Activated T-cell treated with anti-CD3 and anti-CD28 coated beads, Interleukin-2, amount 50 U/mL, for 48 hours (primary cell): ENCODE results near the gene AHCYL2.
"Not testable (repeated sequence)": the region's sequence is repeated elsewhere in the genome, so short reads cannot be mapped to it uniquely, and the experiment has no call there.

Experiments
- DNase-seq, 2 experiments: peaks; one replicate each; pipeline ENCODE4 v3.0.0-alpha.2; 2020

The AHCYL2 gene

DNA sequence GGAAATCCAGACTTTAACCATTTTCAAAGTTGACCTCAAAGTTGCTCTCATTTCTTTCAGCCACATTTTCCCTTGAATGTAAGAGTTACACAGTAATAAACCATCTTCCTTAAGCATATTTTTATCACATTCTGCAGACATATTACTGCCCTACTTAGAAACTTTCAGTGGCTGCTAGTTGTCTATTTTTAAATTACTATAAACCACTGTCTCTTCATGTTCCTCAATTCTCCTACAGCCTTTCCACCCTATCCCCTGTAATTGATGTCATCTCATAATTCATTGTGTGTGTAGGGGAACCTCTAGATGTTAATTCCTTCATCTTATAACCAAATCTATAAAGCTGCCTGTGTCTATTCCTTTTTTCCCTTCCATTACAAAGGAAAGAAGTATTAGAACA lies 131.3 kb downstream of the AHCYL2 start:
- DNase-seq: no peak

DNA sequence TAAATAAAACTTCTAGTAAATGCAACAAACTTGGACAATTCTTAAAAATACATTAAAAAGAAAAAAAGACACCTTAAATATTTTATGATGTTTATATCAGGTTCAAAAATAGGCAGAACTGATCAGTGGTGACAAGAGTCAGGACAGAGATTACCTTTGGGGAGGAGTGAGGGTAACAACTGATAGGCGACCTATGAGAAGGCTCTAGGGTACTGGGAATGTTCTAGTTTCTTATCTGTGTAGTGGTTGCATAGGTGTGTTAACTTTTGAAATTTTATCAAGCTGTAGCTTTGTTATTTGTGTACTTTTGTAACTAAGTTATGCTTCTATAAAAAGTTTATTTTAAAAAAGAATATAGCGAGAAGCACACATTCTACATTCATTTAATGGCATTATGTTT lies 134.3 kb downstream of the AHCYL2 start:
- DNase-seq: no peak

DNA sequence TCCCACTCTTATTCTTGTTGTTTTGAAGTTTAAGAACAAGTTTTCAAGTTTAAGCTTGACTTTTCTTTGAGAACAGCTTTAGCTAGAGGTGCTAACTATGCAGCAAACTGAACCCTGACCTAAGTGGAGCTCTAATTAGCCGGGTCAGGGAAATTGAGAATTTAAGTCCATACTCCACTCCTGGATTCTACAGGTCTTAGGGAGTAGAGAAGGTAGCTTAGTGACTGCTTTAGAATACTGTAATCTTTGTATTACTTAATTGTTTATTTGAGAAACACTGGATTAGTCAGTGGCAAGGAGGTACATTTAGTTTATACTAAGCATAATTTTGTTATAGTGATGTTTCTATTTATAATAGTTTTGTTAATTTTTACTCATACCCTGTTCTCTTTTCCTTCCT lies 134.8 kb downstream of the AHCYL2 start:
- DNase-seq: no peak

DNA sequence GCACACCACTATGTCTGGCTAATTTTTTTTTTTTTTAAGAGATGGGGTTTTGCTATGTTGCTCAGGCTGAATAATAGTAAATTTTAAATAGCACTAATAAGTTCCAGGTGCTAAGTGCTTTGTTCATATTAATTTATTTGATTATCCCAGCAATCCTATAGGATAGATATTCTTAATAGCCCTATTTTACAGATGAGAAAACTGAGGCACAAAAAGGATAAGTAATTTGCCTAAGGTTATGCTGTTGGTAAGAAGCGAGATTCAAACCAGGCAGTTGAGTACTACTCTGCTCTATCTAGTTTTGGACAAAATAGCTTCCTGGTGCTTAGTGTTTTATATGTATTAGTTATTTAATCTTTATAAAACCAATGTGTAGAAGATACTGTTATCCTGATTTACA lies 136.9 kb downstream of the AHCYL2 start:
- no peak for DNase-seq

DNA sequence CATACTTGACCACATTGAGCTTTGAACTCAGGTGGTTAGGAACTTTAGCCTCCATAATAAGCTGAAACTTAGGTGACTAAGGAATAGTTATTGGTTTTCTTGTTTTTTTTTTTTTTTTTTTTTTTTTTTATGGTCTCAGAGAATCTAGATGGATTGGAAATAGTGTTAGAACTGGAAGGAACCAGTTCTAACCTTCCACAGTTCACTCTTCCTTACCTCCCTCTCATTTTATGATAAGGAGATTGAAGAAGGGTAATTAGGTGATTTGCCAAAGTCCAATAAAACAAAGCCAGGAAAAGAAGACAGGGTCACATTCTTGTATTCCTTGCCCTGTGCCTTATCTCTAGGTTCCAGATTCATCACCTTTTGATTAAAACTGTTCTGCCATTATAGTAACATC lies 137.7 kb downstream of the AHCYL2 start:
- DNase-seq: no peak

DNA sequence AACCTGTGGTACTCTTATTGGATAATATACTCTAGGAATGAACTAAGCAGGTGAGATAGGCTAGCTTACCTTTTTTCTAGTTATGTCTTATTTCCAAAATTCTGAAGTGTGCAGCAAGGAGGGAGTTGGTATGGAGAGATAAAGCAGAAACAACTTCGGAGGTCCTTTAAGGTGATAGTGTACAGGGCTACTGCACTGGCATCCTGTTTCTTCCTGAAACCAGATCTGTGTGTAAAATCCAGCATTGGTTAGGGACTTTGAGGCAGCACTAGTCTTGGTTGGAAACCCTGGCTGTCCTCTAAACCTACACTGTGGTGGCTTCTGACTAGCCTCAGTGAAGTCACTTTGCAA lies 142.5 kb downstream of the AHCYL2 start:
- DNase-seq: no peak

DNA sequence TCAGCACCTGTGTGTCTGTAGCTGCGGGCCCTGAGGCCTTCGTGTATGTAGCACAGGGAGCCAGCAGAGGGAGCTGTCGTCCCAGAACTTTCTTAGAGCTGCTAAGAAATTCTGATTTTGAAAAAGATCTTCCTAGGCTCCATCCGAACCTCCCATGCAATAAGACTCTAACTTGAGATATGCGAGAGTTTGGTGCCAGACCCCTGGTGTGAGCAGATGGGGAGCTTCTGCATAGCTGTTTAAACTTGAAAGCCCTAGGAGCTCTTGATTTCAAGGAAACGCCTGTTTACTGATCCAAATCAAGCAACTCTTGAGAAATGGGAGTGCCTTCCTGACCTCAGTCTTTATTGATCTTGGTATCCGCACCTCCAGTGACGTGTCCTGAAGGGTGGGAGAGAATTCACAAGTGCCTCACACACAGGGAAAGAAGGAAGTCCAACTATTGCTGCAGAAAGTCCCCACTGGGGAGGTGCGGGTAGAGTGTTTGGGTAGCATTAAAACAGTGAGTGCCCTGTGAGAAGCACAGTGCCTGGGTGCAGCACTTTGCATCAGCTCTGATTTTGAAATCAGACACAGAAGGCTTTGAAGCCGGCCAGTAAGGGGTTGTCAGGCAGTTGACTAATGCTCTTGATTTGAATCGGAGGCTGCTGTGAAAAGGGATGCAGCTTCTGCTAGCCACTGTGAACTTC lies 143.0 kb downstream of the AHCYL2 start:
- DNase-seq: peak; percentile 83 to 85

DNA sequence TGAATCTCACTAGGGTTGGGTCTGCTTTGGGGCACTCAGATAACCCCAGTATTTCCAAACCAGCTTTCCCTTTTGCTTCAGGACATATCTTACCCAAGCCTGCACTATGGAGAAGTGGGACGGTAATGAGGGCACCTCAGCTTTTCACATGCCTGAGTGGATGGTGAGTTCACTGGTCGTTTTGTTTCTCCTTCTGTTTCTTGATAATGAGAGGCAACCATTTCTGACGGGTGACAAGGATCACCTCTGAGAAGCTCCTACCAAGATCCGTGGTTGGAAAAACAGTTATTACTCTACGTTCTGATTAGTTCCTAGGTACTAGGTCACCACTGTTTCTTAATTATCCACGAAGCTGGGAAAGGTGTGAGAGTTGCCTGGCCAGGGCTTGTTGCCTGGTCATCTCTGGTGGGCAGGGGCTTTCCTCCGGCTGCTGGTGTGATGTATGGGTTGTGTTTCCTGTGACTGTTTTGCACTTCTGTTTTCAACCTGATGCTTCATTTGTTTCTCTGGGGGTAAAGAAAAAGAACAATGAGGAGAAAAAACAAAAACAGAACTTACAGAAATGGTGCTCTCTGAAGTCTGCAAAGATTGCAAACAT lies 143.7 kb downstream of the AHCYL2 start:
- DNase-seq: peak; percentile 39 to 48

DNA sequence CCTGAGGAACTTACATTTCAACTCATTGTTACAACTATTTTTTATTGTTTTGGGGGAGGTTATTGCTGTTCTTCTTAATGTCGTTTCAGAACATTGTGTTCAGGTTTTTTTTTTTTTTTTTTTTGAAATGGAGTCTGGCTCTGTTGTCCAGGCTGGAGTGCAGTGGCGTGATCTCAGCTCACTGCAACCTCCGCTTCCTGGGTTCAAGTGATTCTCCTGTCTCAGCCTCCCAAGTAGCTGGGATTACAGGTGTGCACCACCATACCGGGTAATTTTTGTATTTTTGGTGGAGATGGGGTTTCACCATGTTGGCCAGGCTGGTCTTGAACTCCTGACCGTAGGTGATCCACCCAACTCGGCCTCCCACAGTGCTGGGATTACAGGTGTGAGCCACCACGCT lies 144.6 kb downstream of the AHCYL2 start:
- DNase-seq: not testable (repeated sequence)

DNA sequence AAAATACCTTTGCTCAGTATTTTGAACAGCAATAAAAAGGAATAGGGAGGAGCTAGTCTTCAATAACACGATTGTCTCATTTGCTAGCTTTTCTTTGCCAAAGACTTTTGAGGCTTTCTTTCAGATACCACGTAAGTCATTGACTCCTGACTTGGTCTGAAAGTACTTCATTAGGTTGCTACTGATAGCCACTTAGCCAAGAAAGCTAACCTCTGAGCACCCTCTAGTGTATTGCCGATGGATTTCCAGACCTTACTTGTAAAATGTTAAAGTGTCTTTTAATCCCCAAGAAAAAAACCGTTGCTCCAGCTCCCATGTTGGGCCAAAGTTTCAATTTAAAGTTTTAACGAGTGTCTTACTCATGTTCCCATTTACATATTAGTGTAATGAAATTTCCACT lies 146.0 kb downstream of the AHCYL2 start:
- no peak for DNase-seq

DNA sequence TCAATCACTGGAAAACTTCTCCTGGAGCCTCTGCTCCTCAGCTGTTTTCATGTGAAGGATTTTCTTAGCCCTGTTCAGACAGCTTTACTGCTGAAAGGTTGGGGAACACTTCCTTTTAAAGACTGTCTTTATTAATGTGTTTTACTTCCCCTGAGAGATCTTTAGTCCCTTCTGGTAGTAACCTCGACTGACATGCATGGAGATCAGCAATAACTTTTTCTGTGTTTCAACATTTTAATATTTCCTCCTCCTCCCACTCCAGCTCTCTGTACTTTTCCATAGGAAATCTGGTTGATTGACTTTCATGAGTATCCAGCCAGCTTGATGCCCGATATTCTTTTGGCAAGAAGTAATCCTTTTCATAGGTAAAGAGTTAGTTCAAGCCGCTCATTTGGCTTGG lies 146.7 kb downstream of the AHCYL2 start:
- DNase-seq: no peak

DNA sequence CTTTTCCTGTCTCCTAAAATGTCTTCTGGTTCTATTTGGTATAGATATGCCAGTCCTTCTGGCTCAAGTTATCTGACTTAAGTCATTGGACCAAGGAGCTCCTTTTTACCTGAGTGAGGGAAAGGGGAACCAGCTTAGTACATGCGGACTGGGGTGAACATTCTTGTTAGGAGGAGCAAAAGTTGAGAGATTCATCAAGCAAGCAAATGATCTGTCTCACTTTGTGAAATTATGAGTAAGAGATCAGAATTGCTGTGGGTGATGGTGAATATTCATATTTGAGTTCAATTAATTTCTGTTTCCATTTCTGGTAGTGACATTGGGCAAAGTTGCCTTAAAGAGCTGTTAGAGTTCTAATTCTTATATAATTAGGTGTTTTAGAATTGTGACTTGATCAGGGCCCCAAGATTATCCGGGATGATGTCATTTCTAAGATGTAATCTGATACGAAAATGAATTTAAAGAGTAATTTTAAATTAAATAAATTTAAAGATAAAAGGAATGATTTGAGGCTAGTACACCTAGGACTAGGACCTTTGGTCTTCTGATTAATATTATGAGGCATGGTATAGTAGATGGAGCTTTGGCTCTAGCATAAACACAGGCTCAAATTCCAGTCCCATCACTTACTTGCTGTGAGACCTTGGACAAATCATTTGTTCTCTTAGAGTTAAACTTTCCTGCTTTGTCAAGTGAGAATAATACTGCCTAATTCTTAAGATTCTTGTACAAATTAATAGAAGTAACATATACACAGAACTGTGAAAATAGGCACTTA lies 149.0 kb downstream of the AHCYL2 start:
- no peak for DNase-seq

DNA sequence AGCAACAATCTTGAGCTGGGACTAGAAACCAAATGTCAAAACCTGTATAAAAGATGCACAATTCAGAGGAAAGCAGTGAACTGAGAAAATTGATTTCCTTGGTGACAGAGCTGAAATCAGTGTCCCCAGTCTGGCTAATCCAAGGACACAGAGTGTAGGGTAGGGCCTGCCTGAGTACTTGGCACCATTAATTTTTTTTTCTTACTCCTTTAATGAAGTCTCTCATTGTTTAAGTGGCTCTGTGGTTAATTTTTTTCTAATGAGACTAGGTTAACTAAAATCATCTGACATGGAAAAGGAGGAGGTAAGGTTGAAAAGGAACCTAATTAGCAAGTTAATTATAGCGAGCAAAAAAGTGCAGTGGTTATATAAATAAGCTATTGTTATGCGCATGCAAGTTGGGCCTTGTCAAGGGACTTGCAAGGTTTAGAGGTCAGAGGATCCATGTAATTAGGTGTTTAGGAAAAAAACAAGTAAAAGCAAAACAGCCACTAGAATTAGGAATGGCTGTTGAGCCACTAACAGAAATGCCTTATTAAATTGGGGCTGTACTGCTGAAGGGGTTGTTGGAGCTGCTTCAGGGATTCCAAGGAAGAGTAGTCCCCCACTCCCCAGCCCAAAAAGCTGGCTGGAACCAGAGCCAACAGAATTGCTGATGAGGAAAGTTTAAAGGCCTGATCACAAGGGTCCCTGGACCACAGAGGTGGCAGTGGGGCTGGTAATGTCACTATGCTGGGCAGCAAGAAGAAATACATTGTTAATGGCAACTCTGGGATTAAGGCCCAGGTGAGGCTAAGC lies 150.5 kb downstream of the AHCYL2 start:
- DNase-seq: no peak

DNA sequence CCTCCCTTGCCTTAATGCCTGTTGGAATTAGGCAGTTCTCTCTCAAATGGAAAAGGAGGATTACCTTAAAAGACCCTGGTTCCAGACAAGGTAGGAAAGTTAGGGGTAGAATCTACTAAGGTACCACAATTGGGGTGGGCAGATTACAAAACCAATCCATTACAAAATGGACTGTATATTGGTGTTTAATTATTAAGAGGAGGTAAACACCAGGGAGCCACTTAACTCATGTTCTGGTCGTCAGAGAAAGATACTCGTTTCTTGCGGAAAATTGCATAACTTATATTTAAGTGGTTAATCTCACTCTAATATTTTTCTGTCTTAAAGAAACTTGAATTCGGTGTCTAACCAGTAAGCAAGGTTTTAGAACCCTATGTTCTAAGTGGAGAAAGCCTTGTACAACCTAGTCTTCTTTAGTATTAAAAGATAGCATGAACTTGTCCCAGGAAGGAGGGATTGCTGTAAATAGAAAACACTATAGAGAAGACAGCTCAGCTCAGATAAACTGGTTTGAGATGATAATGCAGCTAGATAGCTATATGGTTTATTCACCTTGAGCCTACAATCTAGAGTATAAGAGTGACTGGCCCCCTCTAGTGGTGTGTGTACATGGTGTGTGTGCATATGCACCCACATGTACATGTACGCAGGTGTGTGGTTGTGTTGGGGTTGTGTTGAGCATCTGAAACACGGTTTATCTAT lies 151.4 kb downstream of the AHCYL2 start:
- DNase-seq: peak; percentile 54 to 61

DNA sequence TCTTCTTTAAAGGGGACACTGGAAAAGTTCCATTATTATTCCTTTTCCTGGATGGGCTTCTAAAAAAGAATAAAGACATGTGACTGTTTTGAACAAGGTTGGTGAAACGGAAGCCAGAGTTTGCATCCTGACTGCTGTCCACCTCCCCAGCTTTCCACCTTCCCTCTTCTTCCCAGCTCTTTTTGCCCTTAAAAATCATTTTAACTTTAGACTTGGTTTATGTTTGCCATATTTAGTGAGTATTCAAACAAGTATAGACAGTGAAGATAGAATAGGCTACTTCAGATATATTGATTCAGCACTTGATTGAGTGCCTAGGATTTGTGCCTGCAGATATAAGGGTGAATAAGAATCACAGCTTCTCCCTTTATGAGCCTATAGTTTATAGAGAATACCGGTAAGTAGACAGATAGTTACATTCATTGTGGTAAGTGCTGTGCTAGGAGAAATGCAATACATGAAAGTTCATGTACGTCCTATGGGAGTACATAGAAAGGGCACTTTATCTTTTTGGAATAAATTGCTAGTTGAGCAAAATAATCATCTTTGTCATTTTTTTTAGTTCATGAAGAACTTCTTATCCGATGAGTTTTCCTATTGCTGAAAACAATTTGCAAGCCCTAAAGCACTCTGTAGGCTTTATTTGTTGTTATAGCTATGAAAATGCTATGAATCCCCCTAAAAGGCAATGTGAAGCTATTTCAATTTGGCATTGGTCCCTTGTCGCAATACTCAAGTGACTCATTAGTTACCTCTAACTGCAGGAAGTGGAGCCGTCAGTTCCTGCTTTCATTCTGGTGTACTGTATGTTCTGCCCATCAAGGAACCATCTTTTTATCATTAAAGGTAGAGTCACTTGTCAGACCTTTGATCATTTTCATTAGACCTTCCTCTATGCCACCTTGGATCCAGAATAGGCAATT lies 152.2 kb downstream of the AHCYL2 start:
- no peak for DNase-seq

DNA sequence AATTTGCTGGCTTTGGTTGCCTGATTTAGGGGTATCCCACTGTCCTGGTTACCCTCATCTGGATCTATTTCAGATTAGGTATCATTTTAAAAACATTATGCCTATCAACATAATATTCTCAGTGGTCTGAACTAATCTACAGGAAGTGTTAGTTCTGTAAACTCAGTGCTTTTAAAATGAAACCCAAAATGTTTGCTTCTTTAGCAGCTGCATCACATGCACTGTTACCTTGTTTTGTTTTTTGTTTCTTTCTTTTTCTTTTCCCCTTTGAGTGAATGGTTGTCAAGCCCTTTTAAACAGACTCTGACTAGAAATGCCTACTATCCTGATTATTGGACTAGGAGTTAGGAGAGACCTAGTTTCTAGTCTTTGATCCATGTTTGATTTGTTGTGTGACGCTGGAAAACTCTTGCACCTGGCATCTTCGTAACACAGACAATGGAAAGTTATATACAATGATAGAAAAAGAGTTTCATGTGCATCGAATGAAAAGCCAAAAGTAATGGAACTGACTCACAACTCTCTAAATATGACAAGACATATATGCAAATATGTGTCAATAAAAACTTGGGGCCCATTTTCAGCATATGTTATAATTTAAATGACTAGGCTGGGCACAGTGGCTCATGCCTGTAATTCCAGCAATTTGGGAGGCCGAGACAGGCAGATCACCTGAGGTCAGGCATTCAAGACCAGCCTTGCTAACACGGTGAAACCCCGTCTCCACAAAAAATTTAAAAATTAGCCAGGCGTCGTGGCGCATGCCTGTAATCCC lies 157.1 kb downstream of the AHCYL2 start:
- no peak for DNase-seq

DNA sequence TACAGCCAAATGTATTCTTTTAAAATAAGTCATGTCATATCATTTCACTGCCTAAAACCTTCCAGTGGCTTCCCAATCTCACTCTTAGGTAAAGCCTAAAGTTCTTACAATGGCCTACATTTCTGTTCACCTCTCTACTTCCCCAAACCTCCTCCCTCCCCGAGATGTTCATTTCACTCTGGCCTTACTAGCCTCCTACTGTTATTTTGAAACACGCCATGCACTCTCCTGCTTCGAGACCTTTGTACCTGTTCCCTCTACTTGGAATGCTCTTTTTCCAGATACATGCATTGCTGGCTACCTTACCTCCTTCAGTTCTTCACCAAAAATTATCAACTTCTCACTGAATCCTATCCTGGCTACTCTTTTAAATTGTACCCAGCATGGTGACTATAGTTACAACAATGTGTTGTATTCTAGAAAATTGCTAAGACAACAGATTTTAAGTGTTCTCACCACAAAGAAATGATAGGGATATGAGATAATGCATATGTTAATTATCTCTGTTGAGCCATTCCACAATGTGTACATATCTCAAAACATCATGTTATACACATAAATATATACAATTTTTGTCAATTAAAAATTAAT lies 158.8 kb downstream of the AHCYL2 start:
- no peak for DNase-seq

DNA sequence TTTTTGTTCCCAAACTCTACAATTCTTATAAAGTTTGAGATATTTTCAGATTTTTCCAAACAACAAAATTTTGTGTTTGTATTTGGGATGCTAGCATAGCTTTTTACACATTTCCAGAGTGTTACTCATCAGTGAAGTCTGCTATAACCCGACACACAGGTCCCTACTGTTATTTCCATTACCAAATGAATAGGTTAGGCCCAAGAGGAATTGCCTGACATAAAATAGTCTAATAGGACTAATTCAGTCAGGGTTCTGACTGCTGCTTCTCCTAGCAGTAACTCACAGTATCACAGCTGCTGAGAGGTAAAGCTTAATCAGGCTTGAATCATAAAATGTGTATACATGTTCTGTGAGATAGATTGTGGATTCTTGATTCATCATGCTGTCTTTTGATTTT lies 160.3 kb downstream of the AHCYL2 start:
- no peak for DNase-seq

DNA sequence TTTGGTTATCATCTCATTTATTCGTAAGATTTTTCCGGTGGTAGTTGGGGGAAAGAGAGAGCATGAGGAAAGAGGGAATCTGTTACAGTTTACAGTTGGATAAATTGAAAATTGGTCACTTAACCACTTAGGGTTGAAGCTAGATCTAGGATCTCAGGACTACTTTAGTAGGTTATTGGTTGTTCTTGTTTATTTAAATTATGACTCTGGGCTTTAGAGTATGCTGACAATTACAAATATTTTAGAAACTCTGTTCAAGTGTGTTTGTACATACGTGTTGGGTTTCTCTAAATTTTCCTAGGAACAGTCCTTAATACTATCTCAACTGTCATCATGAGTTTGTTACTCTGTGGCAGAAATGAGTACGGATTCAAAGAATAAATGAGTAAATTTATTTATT lies 160.8 kb downstream of the AHCYL2 start:
- DNase-seq: no peak

DNA sequence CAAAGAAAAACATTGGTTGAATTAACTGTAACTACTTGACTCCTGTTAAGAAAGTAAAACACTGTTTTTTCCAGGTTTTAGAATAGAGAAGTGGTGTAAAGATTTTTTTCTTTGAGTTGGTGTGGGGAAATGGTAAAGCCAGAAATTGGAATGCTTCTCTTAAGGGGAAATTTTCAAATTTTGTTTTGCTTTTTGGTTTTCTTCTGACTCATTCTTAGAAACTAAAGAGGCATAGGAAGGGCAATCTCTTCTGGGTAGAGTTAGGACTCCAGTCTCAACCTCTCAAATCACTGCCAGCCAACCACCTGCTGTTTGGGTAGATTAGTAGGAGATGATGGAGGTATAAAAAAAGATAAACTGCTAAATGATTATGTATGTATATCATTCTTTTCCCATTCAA lies 161.7 kb downstream of the AHCYL2 start:
- no peak for DNase-seq

DNA sequence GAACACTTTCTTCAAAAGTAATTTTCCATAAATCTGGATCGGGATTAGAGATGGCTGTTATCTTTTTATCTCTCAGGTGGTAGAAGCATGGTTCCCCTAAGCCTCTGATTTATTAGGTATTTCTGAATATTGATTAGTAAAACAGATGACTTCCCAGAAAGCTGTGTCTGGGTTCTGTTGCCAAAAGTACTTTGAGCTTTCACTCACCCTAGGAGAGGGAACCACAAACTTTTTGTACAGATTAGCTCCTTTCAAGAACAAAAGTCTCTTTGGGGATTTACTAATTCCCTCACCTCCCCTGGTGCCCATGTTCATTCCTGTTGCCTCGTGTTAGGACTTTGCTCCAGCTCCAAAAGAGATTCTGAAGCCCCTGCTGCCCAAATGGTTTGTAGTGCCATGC lies 162.7 kb downstream of the AHCYL2 start:
- DNase-seq: no peak
